ENCODE results near the gene TPSD1.
A peak's percentile ranks its signal among the peaks of the same experiment; 100 is the strongest.

TPSD1 gene

DNA sequence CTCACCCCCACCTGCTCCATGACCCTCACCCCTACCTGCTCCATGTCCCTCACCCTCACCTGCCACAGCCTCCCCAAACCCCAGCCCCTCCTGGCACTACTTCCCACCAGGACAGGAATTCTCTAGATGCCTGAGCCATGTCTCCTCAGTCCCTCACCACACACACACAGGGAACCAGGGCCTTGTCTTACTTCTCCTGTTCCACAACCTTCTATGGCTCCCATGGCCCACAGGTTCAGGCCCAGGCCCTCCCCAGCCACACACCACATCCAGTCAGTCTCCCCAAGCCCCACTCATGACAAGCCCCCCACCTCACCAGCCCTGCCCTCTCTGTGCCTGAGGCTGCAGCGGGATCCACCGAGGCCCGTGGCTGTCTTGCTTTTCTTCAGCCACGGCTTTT lies 50.5 kb downstream of the TPSD1 start:
- Histone ChIP-seq H3K27ac (ENCODE audit: low read depth, low read length) (no peak overlapping the region), H3K9me3 (ENCODE audit: control insufficient read depth, insufficient read depth, low read length) (no peaks in the 10 kb centered on the region), H3K4me3 (ENCODE audit: low read depth, low read length) (no peak overlapping the region), H3K4me1 (ENCODE audit: control insufficient read depth, insufficient read depth, low read length) (peaks cover 9% of the 10 kb centered on the region; the same call in 1 of the 2 replicates), H3K9ac (ENCODE audit: low read depth, low read length) (no peak overlapping the region), H3K36me3 (ENCODE audit: control insufficient read depth, insufficient read depth, low read length) (no peaks in the 10 kb centered on the region), H3K27me3 (ENCODE audit: control insufficient read depth, insufficient read depth, low read length) (no peaks in the 10 kb centered on the region)

DNA sequence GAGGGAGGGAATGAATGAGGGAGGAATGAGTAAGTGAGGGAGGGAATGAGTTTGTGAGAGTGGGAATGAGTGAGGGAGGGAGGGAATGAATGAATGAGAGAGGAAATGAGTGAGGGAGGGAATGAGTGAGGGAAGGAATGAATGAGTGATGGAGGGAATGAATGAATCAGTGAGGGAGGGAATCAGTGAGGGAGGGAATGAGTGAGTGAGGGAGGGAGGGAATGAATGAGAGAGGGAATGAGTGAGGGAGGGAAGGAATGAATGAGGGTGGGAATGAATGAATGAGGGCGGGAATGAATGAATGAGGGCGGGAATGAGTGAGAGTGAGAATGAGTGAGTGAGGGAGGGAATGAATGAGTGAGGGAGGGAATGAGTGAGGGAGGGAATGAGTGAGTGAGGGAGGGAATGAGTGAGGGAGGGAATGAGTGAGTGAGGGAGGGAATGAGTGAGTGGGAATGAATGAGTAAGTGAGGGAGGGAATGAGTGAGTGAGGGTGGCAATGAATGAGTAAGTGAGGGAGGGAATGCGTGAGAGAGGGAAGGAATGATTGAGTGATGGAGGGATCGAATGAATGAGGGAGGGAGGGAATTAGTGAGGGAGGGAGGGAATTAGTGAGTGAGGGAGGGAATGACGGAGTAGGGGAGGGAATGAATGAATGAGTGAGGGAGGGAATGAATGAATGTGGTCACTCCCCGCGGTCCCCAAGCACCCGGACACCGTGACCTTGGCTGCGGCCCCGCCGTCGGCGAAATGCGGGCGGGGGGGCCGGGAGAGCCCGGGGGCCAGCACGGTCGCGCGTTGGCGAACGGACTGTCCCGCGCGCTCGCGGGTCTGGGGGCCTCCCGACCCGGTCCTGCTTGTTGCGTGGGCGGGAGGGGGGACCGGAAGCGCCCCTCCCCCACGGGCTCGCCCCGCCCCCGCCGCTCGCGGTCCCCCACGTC lies 52.4 kb downstream of the TPSD1 start:
- Histone ChIP-seq H3K27ac (ENCODE audit: low read depth, low read length) (peak overlapping the region; percentile 99), H3K9ac (ENCODE audit: low read depth, low read length) (no peak overlapping the region; the same call in 1 of the 2 replicates), H3K36me3 (ENCODE audit: control insufficient read depth, insufficient read depth, low read length) (peaks cover 11% of the 10 kb centered on the region), H3K27me3 (ENCODE audit: control insufficient read depth, insufficient read depth, low read length) (no peaks in the 10 kb centered on the region), H3K4me1 (ENCODE audit: control insufficient read depth, insufficient read depth, low read length) (peaks cover 11% of the 10 kb centered on the region; the same call in 1 of the 2 replicates), H3K9me3 (ENCODE audit: control insufficient read depth, insufficient read depth, low read length) (no peaks in the 10 kb centered on the region), H3K4me3 (ENCODE audit: low read depth, low read length) (peak overlapping the region; percentile 89)
